Fibroblast of lung (primary cell): ENCODE measurements around the gene IGBP1. TPM values are rescaled to one million over a fixed set of nuclear protein-coding genes. Genes with fewer than 3 reads are reported as not detected.

Source experiments
- DNase-seq, 2 donors: peaks; one replicate each; pipeline versions ENCODE4 v3.0.0 to v3.0.0-alpha.2; 2010; ENCODE audit warnings: low read depth in 2 of 2
- H2AFZ ChIP-seq: 2 replicates; pipeline ENCODE4 v1.5.1; 2012; ENCODE audit warnings: low read length, control low read depth, inconsistent platforms
- H3K27ac ChIP-seq: 2 replicates; pipeline ENCODE4 v1.5.1; 2011; ENCODE audit warnings: low read length, control low read depth; ENCODE audit not compliant: insufficient read depth
- H3K27me3 ChIP-seq: 2 replicates; pipeline ENCODE4 v1.5.1; 2011; ENCODE audit warnings: mild to moderate bottlenecking, low read length; ENCODE audit not compliant: control insufficient read depth, insufficient read depth
- H3K36me3 ChIP-seq: 2 replicates; pipeline ENCODE4 v1.5.1; 2011; ENCODE audit warnings: low read length; ENCODE audit not compliant: control insufficient read depth, insufficient read depth
- H3K4me1 ChIP-seq: 2 replicates; pipeline ENCODE4 v1.5.1; 2011; ENCODE audit warnings: low read length; ENCODE audit not compliant: control insufficient read depth, insufficient read depth; ENCODE audit errors: extremely low read depth
- H3K4me2 ChIP-seq: 2 replicates; pipeline ENCODE4 v1.5.1; 2011; ENCODE audit warnings: low read length, control low read depth; ENCODE audit not compliant: insufficient read depth; ENCODE audit errors: extremely low read depth
- H3K4me3 ChIP-seq, 4 experiments: fragments of 200-600 bp in 1 of 4; sonication (generic) in 1 of 4; replicated peaks in 1 of 4; 2 replicates each; pipeline ENCODE4 v1.5.1; 2011 to 2016; ENCODE audit warnings: low read length in 4 of 4, low read depth in 3 of 4, mild to moderate bottlenecking in 3 of 4, control low read depth in 2 of 4, inconsistent platforms in 1 of 4, mixed read lengths in 1 of 4; ENCODE audit not compliant: insufficient read depth in 1 of 4; ENCODE audit errors: control extremely low read depth in 1 of 4
- H3K79me2 ChIP-seq: 2 replicates; pipeline ENCODE4 v1.5.1; 2012; ENCODE audit warnings: mild to moderate bottlenecking, low read length, inconsistent platforms; ENCODE audit not compliant: control insufficient read depth, insufficient read depth
- H3K9ac ChIP-seq: 2 replicates; pipeline ENCODE4 v1.5.1; 2011; ENCODE audit warnings: mild to moderate bottlenecking, low read length, control low read depth; ENCODE audit not compliant: insufficient read depth
- H3K9me3 ChIP-seq: 2 replicates; pipeline ENCODE4 v1.5.1; 2012; ENCODE audit warnings: low read depth, low read length; ENCODE audit not compliant: control insufficient read depth, insufficient read depth
- H4K20me1 ChIP-seq: 2 replicates; pipeline ENCODE4 v1.5.1; 2011; ENCODE audit warnings: low read length; ENCODE audit not compliant: control insufficient read depth, insufficient read depth; ENCODE audit errors: extremely low read depth
- CTCF ChIP-seq, 2 donors: IDR thresholded peaks in 1 of 2; conservative IDR thresholded peaks in 1 of 2; 1 replicate in 1 of 2; 2 replicates in 1 of 2; pipeline ENCODE4 v1.5.1; 2011 to 2012; ENCODE audit warnings: low read length in 2 of 2, control low read depth in 1 of 2, inconsistent platforms in 1 of 2, low read depth in 1 of 2, mild to moderate bottlenecking in 1 of 2
- EZH2 ChIP-seq: IDR thresholded peaks from 2 replicates; pipeline ENCODE4 v1.5.1; 2012; ENCODE audit warnings: low read length, control low read depth, mild to moderate bottlenecking; ENCODE audit errors: missing control alignments
- polyA plus RNA-seq, 2 donors: library from polyadenylated mRNA; depleted of rRNA in 1 of 2; stranded (reverse) in 1 of 2; unstranded in 1 of 2; fragments of >200 nt; gene quantifications; 2 replicates each; pipeline ENCODE4 v1.2.1, GENCODE V29; 2011 to 2012; ENCODE audit warnings: missing spikeins in 1 of 2
- total RNA-seq: library from RNA; depleted of rRNA; stranded (reverse); fragments of >200 nt; gene quantifications from 2 replicates; pipeline ENCODE4 v1.2.1, GENCODE V29; 2014

IGBP1 gene
- total and polyA plus RNA-seq, 2 donors (not counting 1 experiment from before 2014, with no cell fraction given): 67.2 to 81.1 TPM

- Histone ChIP-seq H3K36me3 (no peaks in the 10 kb centered on the region), H3K4me2 (peak overlapping the region; percentile 25), H4K20me1 (no peaks in the 10 kb centered on the region), H3K4me1 (peaks cover 4% of the 10 kb centered on the region), H3K27me3 (no peaks in the 10 kb centered on the region), H3K79me2 (no peaks in the 10 kb centered on the region), H3K4me3 (no peak overlapping the region), H3K9ac (no peak overlapping the region), H2AFZ (no peak overlapping the region), H3K9me3 (no peaks in the 10 kb centered on the region), H3K27ac (no peak overlapping the region)
- peak; percentile 29 to 45 for DNase-seq
- TF ChIP-seq CTCF (conservative IDR thresholded peaks at IDR 0.05 in 1 of 2, IDR thresholded peaks at IDR 0.05 in 1 of 2; ENCODE audit: low read depth in 1 of 2, low read length in 2 of 2): no peak
- no peak for TF ChIP-seq EZH2
Measured at GRCh38 chrX:70172221-70172620, 39.0 kb downstream of the IGBP1 start.

GRCh38 chrX:70172964-70173363 lies 39.7 kb downstream of the IGBP1 start:
- H3K27ac ChIP-seq: no peak overlapping the region
- H3K4me3 ChIP-seq: no peak overlapping the region
- H3K36me3 ChIP-seq: no peaks in the 10 kb centered on the region
- no peak for DNase-seq
- H3K27me3 ChIP-seq: no peaks in the 10 kb centered on the region
- H3K9ac ChIP-seq: no peak overlapping the region
- TF ChIP-seq CTCF (conservative IDR thresholded peaks at IDR 0.05 in 1 of 2, IDR thresholded peaks at IDR 0.05 in 1 of 2; ENCODE audit: low read depth in 1 of 2, low read length in 2 of 2): no peak
- TF ChIP-seq EZH2: no peak
- H3K4me2 ChIP-seq: no peak overlapping the region
- peaks cover 2% of the 10 kb centered on the region for H3K4me1 ChIP-seq
- no peaks in the 10 kb centered on the region for H3K79me2 ChIP-seq
- no peaks in the 10 kb centered on the region for H4K20me1 ChIP-seq
- no peaks in the 10 kb centered on the region for H3K9me3 ChIP-seq
- H2AFZ ChIP-seq: no peak overlapping the region

- peak; percentile 69 to 74 for DNase-seq
- H3K9ac ChIP-seq: no peak overlapping the region
- peak overlapping the region; percentile 67 for H3K27ac ChIP-seq
- no peak overlapping the region for H3K4me3 ChIP-seq
- no peak for TF ChIP-seq CTCF (conservative IDR thresholded peaks at IDR 0.05 in 1 of 2, IDR thresholded peaks at IDR 0.05 in 1 of 2; ENCODE audit: low read depth in 1 of 2, low read length in 2 of 2)
- no peak for TF ChIP-seq EZH2
- H3K27me3 ChIP-seq: no peaks in the 10 kb centered on the region
- H3K4me2 ChIP-seq: peak overlapping the region; percentile 64
- no peaks in the 10 kb centered on the region for H4K20me1 ChIP-seq
- H3K79me2 ChIP-seq: no peaks in the 10 kb centered on the region
- no peaks in the 10 kb centered on the region for H3K36me3 ChIP-seq
- H2AFZ ChIP-seq: no peak overlapping the region
- no peaks in the 10 kb centered on the region for H3K4me1 ChIP-seq
- H3K9me3 ChIP-seq: no peaks in the 10 kb centered on the region
Measured at GRCh38 chrX:70174754-70175153, 41.5 kb downstream of the IGBP1 start.
